Astrocyte (in vitro differentiated cells and primary cell): ENCODE measurements around the gene LATS2.

Experiments used
- EZH2 ChIP-seq: IDR thresholded peaks from 2 replicates; pipeline ENCODE4 v1.6.1; 2012; ENCODE audit warnings: mild to moderate bottlenecking, low read length, inconsistent platforms; ENCODE audit not compliant: insufficient read depth
- TF ChIP-seq, protein P1 (sequence below): IDR thresholded peaks from 2 replicates; pipeline ENCODE4 v1.5.1; 2011; ENCODE audit warnings: low read depth, mild to moderate bottlenecking, inconsistent platforms, low read length, moderate library complexity; ENCODE audit not compliant: insufficient read depth

DNA sequence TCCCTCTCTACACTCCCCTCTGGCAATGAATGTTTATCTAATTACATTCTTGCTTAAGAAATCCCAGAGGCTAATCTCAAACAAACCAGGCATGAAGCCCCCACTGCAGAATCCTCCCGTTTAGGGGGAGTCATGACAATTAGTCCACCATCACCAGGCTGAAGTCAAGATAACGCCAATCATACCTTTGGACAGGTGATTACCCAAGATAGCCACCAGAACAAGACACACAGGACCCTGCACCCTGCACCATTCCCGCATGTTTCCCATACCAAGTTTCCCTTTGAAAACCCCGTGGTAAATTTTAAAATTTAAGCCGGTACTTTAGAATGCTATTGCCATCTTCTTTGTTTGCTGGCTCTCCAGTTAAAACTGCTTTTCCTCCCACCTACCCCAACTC lies 94.0 kb downstream of the LATS2 start:
- TF ChIP-seq, protein P1, sequence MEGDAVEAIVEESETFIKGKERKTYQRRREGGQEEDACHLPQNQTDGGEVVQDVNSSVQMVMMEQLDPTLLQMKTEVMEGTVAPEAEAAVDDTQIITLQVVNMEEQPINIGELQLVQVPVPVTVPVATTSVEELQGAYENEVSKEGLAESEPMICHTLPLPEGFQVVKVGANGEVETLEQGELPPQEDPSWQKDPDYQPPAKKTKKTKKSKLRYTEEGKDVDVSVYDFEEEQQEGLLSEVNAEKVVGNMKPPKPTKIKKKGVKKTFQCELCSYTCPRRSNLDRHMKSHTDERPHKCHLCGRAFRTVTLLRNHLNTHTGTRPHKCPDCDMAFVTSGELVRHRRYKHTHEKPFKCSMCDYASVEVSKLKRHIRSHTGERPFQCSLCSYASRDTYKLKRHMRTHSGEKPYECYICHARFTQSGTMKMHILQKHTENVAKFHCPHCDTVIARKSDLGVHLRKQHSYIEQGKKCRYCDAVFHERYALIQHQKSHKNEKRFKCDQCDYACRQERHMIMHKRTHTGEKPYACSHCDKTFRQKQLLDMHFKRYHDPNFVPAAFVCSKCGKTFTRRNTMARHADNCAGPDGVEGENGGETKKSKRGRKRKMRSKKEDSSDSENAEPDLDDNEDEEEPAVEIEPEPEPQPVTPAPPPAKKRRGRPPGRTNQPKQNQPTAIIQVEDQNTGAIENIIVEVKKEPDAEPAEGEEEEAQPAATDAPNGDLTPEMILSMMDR = no peak
- TF ChIP-seq EZH2 = no peak
